Adrenal gland (tissue), 12 donors: Measurements from ENCODE around the gene GPC6. TPM values are rescaled to one million over a fixed set of nuclear protein-coding genes. Genes with fewer than 3 reads are reported as not detected.
"Not testable (repeated sequence)": the region's sequence is repeated elsewhere in the genome, so short reads cannot be mapped to it uniquely, and the experiment has no call there.

ENCODE experiments used
- DNase-seq, 7 donors: peaks; one replicate each; pipeline ENCODE4 v3.0.0-alpha.2; 2019 to 2020
- H3K27ac ChIP-seq, 5 donors: fragments of 200-600 bp; sonication (generic) in 4 of 5; 1 replicate in 3 of 5; 2 replicates in 2 of 5; pipeline versions ENCODE4 v1.5.1 to v1.8.0; 2016 to 2020; ENCODE audit warnings: mild to moderate bottlenecking in 1 of 5
- H3K27me3 ChIP-seq: fragments of 200-600 bp; 2 replicates; pipeline ENCODE4 v1.8.0; 2021
- H3K36me3 ChIP-seq, 2 donors: fragments of 200-600 bp; replicated peaks in 1 of 2; 1 replicate in 1 of 2; 2 replicates in 1 of 2; pipeline versions ENCODE4 v1.5.1 to v1.8.0; 2018 to 2022
- H3K4me1 ChIP-seq, 2 donors: fragments of 200-600 bp; replicated peaks in 1 of 2; 1 replicate in 1 of 2; 2 replicates in 1 of 2; pipeline versions ENCODE4 v1.5.1 to v1.8.0; 2018 to 2021
- H3K4me3 ChIP-seq, 4 donors: fragments of 200-600 bp; sonication (generic) in 3 of 4; one replicate each; pipeline ENCODE4 v1.5.1; 2016 to 2018
- H3K9me3 ChIP-seq, 3 donors: fragments of 200-600 bp; sonication (generic) in 1 of 3; replicated peaks in 1 of 3; 1 replicate in 2 of 3; 2 replicates in 1 of 3; pipeline versions ENCODE4 v1.5.1 to v1.8.0; 2016 to 2021
- CTCF ChIP-seq, 6 experiments: fragments of 450-650 bp in 4 of 6; fragments of 200-600 bp in 2 of 6; sonication (generic) in 1 of 6; IDR thresholded peaks; 1 replicate in 5 of 6; 2 replicates in 1 of 6; pipeline versions ENCODE4 v1.5.1 to v1.8.0; 2016 to 2021; ENCODE audit warnings: antibody characterized with exemption in 6 of 6, mild to moderate bottlenecking in 2 of 6, moderate library complexity in 1 of 6
- POLR2A ChIP-seq, 2 donors: fragments of 450-650 bp; IDR thresholded peaks; one replicate each; pipeline ENCODE4 v1.6.1; 2017; ENCODE audit warnings: antibody characterized with exemption in 2 of 2, mild to moderate bottlenecking in 2 of 2, moderate library complexity in 1 of 2
- WGBS, 4 donors: extraction: QIAGEN DNeasy Blood & Tissue Kit in 2 of 4; methylation state at CpG; one replicate each; pipeline versions ENCODE4 v1.1.5 to v1.1.7; 2013 to 2017; 5-methylcytosine and 5-hydroxymethylcytosine counted together
- intact Hi-C, 2 donors: fragments of 100-400 bp; cut with DNase I; formaldehyde crosslinking; loops; one replicate each; pipeline versions ENCODE4 v1.14.1 to v1.15.0; 2022 to 2023
- polyA plus RNA-seq, 3 donors: library from polyadenylated mRNA; stranded (reverse); fragments of 200-250 nt in 2 of 3; fragments of 350-450 nt in 1 of 3; fragmentation: Illumina TruSeq in 1 of 3; extraction: RNeasy Lipid Tissue Mini Kit (QIAGEN cat#74804) in 1 of 3; gene quantifications; one replicate each; pipeline ENCODE4 v1.2.3, GENCODE V29; 2013 to 2014
- total RNA-seq, 9 donors: library from RNA; depleted of rRNA in 4 of 9; stranded (reverse); fragments of >200 nt in 4 of 9; fragments of 120-200 nt in 1 of 9; fragmentation: NEBNext Ultra II Directional in 1 of 9; extraction: Animal tissue kit (Norgen Biotek cat#: 25700) in 1 of 9; gene quantifications; one replicate each; pipeline versions ENCODE4 v1.1.0 to v1.2.4, GENCODE V29; 2013 to 2023
- donor health status: healthy with polysubstance abuse.
- donor health status: Bipolar disorder and iron deficiency.
- donor health status: DM: yes; HTN: yes; CAD: no.
- donor health status: DM: no; HTN: no; CAD: no.
- donor health status: DM: no; HTN: no; CAD: no.
- donor health status: DM: yes; HTN: yes; CAD: no.

Gene GPC6
- total and polyA plus RNA-seq, 12 donors: 0.37 to 62.3 (median 2.5) TPM

GRCh38 chr13:94342436-94343242 is 1116.0 kb downstream of the GPC6 start:
- Histone ChIP-seq H3K36me3 (no peaks in the 10 kb centered on the region), H3K9me3 (no peaks in the 10 kb centered on the region), H3K4me1 (peaks cover 0 to 11% of the 10 kb centered on the region in 2 donors), H3K27me3 (no peaks in the 10 kb centered on the region), H3K27ac (no peak overlapping the region), H3K4me3 (no peak overlapping the region)
- TF ChIP-seq CTCF (IDR thresholded peaks at IDR 0.05) (no peak), POLR2A (IDR thresholded peaks at IDR 0.05) (no peak)
- intact Hi-C loops: no loop called here
- no peak for DNase-seq
- 72 to 80% (median 77%) methylated on average over 17 of the region's 17 CpGs for WGBS, 4 donors

- no peaks in the 10 kb centered on the region for H3K27me3 ChIP-seq
- no peaks in the 10 kb centered on the region for H3K9me3 ChIP-seq
- no peaks in the 10 kb centered on the region for H3K36me3 ChIP-seq
- intact Hi-C loops: no loop called here
- WGBS, 4 donors: 61 to 64% (median 62%) methylated on average over 7 of the region's 7 CpGs
- no peak overlapping the region for H3K27ac ChIP-seq
- no peak for TF ChIP-seq POLR2A (IDR thresholded peaks at IDR 0.05)
- TF ChIP-seq CTCF (IDR thresholded peaks at IDR 0.05): no peak
- DNase-seq: no peak
- H3K4me3 ChIP-seq: no peak overlapping the region
- peaks cover 0 to 11% of the 10 kb centered on the region in 2 donors for H3K4me1 ChIP-seq
Measured at GRCh38 chr13:94343243-94343585, 1116.6 kb downstream of the GPC6 start.

GRCh38 chr13:94343687-94344086 is 1117.1 kb downstream of the GPC6 start:
- 76 to 97% (median 93%) methylated on average over 3 of the region's 3 CpGs for WGBS, 4 donors
- H3K27me3 ChIP-seq, H3K36me3 ChIP-seq, intact Hi-C loops, H3K27ac ChIP-seq, DNase-seq, H3K9me3 ChIP-seq, H3K4me3 ChIP-seq: not testable (repeated sequence)
- peaks cover 0 to 11% of the 10 kb centered on the region in 2 donors for H3K4me1 ChIP-seq

GRCh38 chr13:94344126-94344818 is 1117.7 kb downstream of the GPC6 start:
- WGBS, 4 donors: 23 to 31% (median 27%) methylated on average over 8 of the region's 8 CpGs
- TF ChIP-seq POLR2A (IDR thresholded peaks at IDR 0.05): no peak
- TF ChIP-seq CTCF (IDR thresholded peaks at IDR 0.05): no peak
- H3K9me3 ChIP-seq: no peaks in the 10 kb centered on the region
- intact Hi-C loops: no loop called here
- peak in 2 of 7 donors; percentile 23 to 31 for DNase-seq
- H3K27ac ChIP-seq: no peak overlapping the region
- no peaks in the 10 kb centered on the region for H3K27me3 ChIP-seq
- H3K4me3 ChIP-seq: no peak overlapping the region
- H3K36me3 ChIP-seq: no peaks in the 10 kb centered on the region
- peaks cover 0 to 11% of the 10 kb centered on the region in 2 donors for H3K4me1 ChIP-seq
